ENCODE results near the gene NTM. TPM values are rescaled to one million over a fixed set of nuclear protein-coding genes. Genes with fewer than 3 reads are reported as not detected.

Gene NTM
- total and polyA plus RNA-seq, 2 donors (not counting 1 experiment from before 2014, with no cell fraction given) = 12.3 to 28.6 TPM

DNA sequence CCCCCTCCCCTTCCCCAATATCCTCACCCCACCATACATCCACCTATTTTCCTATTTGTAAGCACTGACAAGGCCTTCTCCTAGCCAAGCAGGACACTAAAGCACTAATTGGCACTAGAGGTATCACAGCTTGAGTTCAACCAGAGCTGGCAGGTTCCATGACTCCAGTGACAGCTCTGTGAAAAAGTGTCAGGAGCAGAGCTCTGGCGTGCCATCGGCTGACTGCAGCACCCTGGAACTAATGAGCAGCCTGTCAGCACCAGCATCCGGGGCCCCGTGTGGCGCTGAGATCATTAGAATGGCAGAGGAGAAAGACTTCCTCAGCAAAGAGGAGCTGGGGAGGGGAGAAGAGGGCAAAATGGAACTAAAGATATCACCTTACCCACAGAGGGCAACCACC is 847.4 kb downstream of the NTM start:
- H3K27me3 ChIP-seq (ENCODE audit: control insufficient read depth, insufficient read depth, low read length) = no peaks in the 10 kb centered on the region
- H3K27ac ChIP-seq (ENCODE audit: insufficient read depth, low read length) = no peak overlapping the region
- DNase-seq (ENCODE audit: low read depth in 2 of 2) = no peak
- no peaks in the 10 kb centered on the region for H3K79me2 ChIP-seq (ENCODE audit: control insufficient read depth, insufficient read depth, low read length)
- no peaks in the 10 kb centered on the region for H4K20me1 ChIP-seq (ENCODE audit: control insufficient read depth, extremely low read depth, insufficient read depth, low read length)
- no peaks in the 10 kb centered on the region for H3K36me3 ChIP-seq (ENCODE audit: control insufficient read depth, insufficient read depth, low read length)
- no peak overlapping the region for H3K9ac ChIP-seq (ENCODE audit: insufficient read depth, low read length)
- no peak overlapping the region for H2AFZ ChIP-seq (ENCODE audit: low read length)
- no peak overlapping the region for H3K4me3 ChIP-seq (replicated peaks in 1 of 4; ENCODE audit: control extremely low read depth in 1 of 4, insufficient read depth in 1 of 4, low read depth in 3 of 4, low read length in 4 of 4)
- H3K4me1 ChIP-seq (ENCODE audit: control insufficient read depth, extremely low read depth, insufficient read depth, low read length) = no peaks in the 10 kb centered on the region
- no peak overlapping the region for H3K4me2 ChIP-seq (ENCODE audit: extremely low read depth, insufficient read depth, low read length)
- TF ChIP-seq, protein P1, sequence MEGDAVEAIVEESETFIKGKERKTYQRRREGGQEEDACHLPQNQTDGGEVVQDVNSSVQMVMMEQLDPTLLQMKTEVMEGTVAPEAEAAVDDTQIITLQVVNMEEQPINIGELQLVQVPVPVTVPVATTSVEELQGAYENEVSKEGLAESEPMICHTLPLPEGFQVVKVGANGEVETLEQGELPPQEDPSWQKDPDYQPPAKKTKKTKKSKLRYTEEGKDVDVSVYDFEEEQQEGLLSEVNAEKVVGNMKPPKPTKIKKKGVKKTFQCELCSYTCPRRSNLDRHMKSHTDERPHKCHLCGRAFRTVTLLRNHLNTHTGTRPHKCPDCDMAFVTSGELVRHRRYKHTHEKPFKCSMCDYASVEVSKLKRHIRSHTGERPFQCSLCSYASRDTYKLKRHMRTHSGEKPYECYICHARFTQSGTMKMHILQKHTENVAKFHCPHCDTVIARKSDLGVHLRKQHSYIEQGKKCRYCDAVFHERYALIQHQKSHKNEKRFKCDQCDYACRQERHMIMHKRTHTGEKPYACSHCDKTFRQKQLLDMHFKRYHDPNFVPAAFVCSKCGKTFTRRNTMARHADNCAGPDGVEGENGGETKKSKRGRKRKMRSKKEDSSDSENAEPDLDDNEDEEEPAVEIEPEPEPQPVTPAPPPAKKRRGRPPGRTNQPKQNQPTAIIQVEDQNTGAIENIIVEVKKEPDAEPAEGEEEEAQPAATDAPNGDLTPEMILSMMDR (conservative IDR thresholded peaks at IDR 0.05 in 1 of 2, IDR thresholded peaks at IDR 0.05 in 1 of 2; ENCODE audit: low read depth in 1 of 2, low read length in 2 of 2) = no peak
- TF ChIP-seq EZH2 (IDR thresholded peaks at IDR 0.05; ENCODE audit: low read length, missing control alignments) = no peak
- H3K9me3 ChIP-seq (ENCODE audit: control insufficient read depth, insufficient read depth, low read depth, low read length) = no peaks in the 10 kb centered on the region

DNA sequence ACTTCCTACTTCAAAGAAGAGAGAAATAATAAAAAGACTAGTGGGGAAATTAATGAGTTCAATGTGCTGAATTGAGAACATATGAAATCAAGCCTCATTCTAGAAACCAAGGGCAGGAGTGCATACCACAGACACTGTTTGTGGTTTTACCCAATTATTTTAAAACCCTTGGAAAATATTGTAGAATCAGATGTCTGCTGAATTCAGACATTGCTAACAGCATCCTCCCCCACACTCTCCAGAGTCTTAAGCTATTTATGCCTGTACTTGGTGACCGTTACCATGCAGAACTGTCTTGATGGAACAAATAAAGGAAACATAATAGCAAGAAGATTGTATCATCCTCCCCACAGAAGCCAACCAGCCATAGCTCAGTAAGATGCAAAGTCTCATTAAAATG is 850.1 kb downstream of the NTM start:
- Histone ChIP-seq H4K20me1 (ENCODE audit: control insufficient read depth, extremely low read depth, insufficient read depth, low read length) (no peaks in the 10 kb centered on the region), H3K4me2 (ENCODE audit: extremely low read depth, insufficient read depth, low read length) (no peak overlapping the region), H3K9ac (ENCODE audit: insufficient read depth, low read length) (no peak overlapping the region), H3K79me2 (ENCODE audit: control insufficient read depth, insufficient read depth, low read length) (no peaks in the 10 kb centered on the region), H3K36me3 (ENCODE audit: control insufficient read depth, insufficient read depth, low read length) (no peaks in the 10 kb centered on the region), H3K4me3 (replicated peaks in 1 of 4; ENCODE audit: control extremely low read depth in 1 of 4, insufficient read depth in 1 of 4, low read depth in 3 of 4, low read length in 4 of 4) (no peak overlapping the region), H3K27me3 (ENCODE audit: control insufficient read depth, insufficient read depth, low read length) (no peaks in the 10 kb centered on the region), H3K4me1 (ENCODE audit: control insufficient read depth, extremely low read depth, insufficient read depth, low read length) (no peaks in the 10 kb centered on the region), H3K27ac (ENCODE audit: insufficient read depth, low read length) (no peak overlapping the region), H3K9me3 (ENCODE audit: control insufficient read depth, insufficient read depth, low read depth, low read length) (no peaks in the 10 kb centered on the region), H2AFZ (ENCODE audit: low read length) (no peak overlapping the region)
- TF ChIP-seq, protein P1 (conservative IDR thresholded peaks at IDR 0.05 in 1 of 2, IDR thresholded peaks at IDR 0.05 in 1 of 2; ENCODE audit: low read depth in 1 of 2, low read length in 2 of 2) = no peak
- no peak for TF ChIP-seq EZH2 (IDR thresholded peaks at IDR 0.05; ENCODE audit: low read length, missing control alignments)
- DNase-seq (ENCODE audit: low read depth in 2 of 2) = peak; percentile 2 to 93

DNA sequence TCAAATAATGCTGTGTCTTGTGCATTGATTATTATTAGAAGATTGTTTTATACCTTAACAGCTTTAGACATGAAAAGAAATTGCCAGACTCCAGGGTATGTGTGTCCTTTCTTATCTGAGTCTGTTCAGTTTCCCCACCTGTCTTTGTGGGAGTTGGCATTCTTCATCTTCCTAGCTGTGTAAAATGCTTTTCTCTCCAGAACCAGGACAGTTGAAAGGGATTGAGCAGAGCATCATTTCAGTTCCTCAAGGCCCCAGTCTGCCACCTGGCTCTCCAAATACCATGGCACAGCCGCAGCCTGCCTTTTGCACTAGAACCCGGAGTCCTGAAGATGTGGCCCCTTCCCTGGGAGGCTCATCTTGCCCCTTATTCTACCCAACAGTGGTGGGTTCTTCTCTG is 851.9 kb downstream of the NTM start:
- no peak overlapping the region for H3K27ac ChIP-seq (ENCODE audit: insufficient read depth, low read length)
- H3K27me3 ChIP-seq (ENCODE audit: control insufficient read depth, insufficient read depth, low read length) = no peaks in the 10 kb centered on the region
- DNase-seq (ENCODE audit: low read depth in 2 of 2) = no peak
- H3K4me3 ChIP-seq (replicated peaks in 1 of 4; ENCODE audit: control extremely low read depth in 1 of 4, insufficient read depth in 1 of 4, low read depth in 3 of 4, low read length in 4 of 4) = no peak overlapping the region
- no peaks in the 10 kb centered on the region for H3K79me2 ChIP-seq (ENCODE audit: control insufficient read depth, insufficient read depth, low read length)
- H2AFZ ChIP-seq (ENCODE audit: low read length) = no peak overlapping the region
- H3K4me2 ChIP-seq (ENCODE audit: extremely low read depth, insufficient read depth, low read length) = no peak overlapping the region
- no peak overlapping the region for H3K9ac ChIP-seq (ENCODE audit: insufficient read depth, low read length)
- H3K9me3 ChIP-seq (ENCODE audit: control insufficient read depth, insufficient read depth, low read depth, low read length) = no peaks in the 10 kb centered on the region
- TF ChIP-seq, protein P1 (conservative IDR thresholded peaks at IDR 0.05 in 1 of 2, IDR thresholded peaks at IDR 0.05 in 1 of 2; ENCODE audit: low read depth in 1 of 2, low read length in 2 of 2) = no peak
- TF ChIP-seq EZH2 (IDR thresholded peaks at IDR 0.05; ENCODE audit: low read length, missing control alignments) = no peak
- H3K36me3 ChIP-seq (ENCODE audit: control insufficient read depth, insufficient read depth, low read length) = no peaks in the 10 kb centered on the region
- H4K20me1 ChIP-seq (ENCODE audit: control insufficient read depth, extremely low read depth, insufficient read depth, low read length) = no peaks in the 10 kb centered on the region
- no peaks in the 10 kb centered on the region for H3K4me1 ChIP-seq (ENCODE audit: control insufficient read depth, extremely low read depth, insufficient read depth, low read length)
